HepG2 (cell line): ENCODE data around the gene GSTM4. TPM values are rescaled to one million over a fixed set of nuclear protein-coding genes. Genes with fewer than 3 reads are reported as not detected.
A peak's percentile ranks its signal among the peaks of the same experiment; 100 is the strongest.

Source experiments
- AGO2 ChIP-seq: fragments of 200-400 bp; formaldehyde crosslinking; optimal IDR thresholded peaks from 2 replicates; pipeline ENCODE3; 2017; ENCODE audit warnings: mild to moderate bottlenecking, low read depth, low read length, moderate library complexity
- ESRRA ChIP-seq: sonication (generic); formaldehyde crosslinking; IDR thresholded peaks from 2 replicates; pipeline ENCODE4 v1.5.1; 2020; ENCODE audit warnings: mild to moderate bottlenecking, low read depth, missing genetic modification reagents
- JUNB ChIP-seq: sonication (generic); formaldehyde crosslinking; IDR thresholded peaks from 2 replicates; pipeline ENCODE4 v1.8.0; 2022; ENCODE audit warnings: missing genetic modification reagents, mild to moderate bottlenecking, borderline replicate concordance
- KLF15 ChIP-seq: sonication (generic); formaldehyde crosslinking; IDR thresholded peaks from 2 replicates; pipeline ENCODE4 v1.8.1; 2023; ENCODE audit warnings: borderline replicate concordance, mild to moderate bottlenecking, inconsistent platforms, missing genetic modification reagents, mixed read lengths
- MAF1 ChIP-seq: sonication (generic); formaldehyde crosslinking; IDR thresholded peaks from 2 replicates; pipeline ENCODE4 v1.5.0; 2020; ENCODE audit warnings: missing genetic modification reagents, borderline replicate concordance
- MIER3 ChIP-seq: IDR thresholded peaks from 2 replicates; pipeline ENCODE4 v1.6.1; 2016; ENCODE audit warnings: missing compliant biosample characterization, borderline replicate concordance
- SALL1 ChIP-seq: sonication (generic); formaldehyde crosslinking; IDR thresholded peaks from 2 replicates; pipeline ENCODE4 v1.8.0; 2022; ENCODE audit warnings: mild to moderate bottlenecking, missing genetic modification reagents
- SALL2 ChIP-seq: sonication (generic); formaldehyde crosslinking; IDR thresholded peaks from 2 replicates; pipeline ENCODE4 v1.8.1; 2023; ENCODE audit warnings: mild to moderate bottlenecking, missing genetic modification reagents, inconsistent platforms
- TARDBP ChIP-seq: sonication (generic); formaldehyde crosslinking; IDR thresholded peaks from 2 replicates; pipeline ENCODE4 v1.8.0; 2022; ENCODE audit warnings: mild to moderate bottlenecking, missing genetic modification reagents
- polyA plus RNA-seq, 8 experiments: library from polyadenylated mRNA; depleted of rRNA in 3 of 8; stranded (reverse) in 7 of 8; unstranded in 1 of 8; fragments of >200 nt; fragmentation: Illumina TruSeq in 4 of 8; extraction: Trizol in 4 of 8; gene quantifications; 2 replicates each; pipeline versions ENCODE4 v1.2.1 to v1.2.3, GENCODE V29; 2011 to 2016; ENCODE audit warnings: low read depth in 4 of 8, missing spikeins in 1 of 8, mixed read lengths in 1 of 8; ENCODE audit not compliant: insufficient read depth in 1 of 8
- total RNA-seq, 5 experiments: library from RNA; depleted of rRNA; stranded (reverse); fragments of >200 nt; fragmentation: Illumina TruSeq; extraction: Trizol; gene quantifications; 2 replicates each; pipeline ENCODE4 v1.2.3, GENCODE V29; 2016; ENCODE audit warnings: low read depth in 1 of 5
- TF ChIP-seq, protein P1 (sequence below): sonication (generic); formaldehyde crosslinking; IDR thresholded peaks from 2 replicates; pipeline ENCODE4 v1.4.0; 2020; ENCODE audit warnings: missing genetic modification reagents
- TF ChIP-seq, protein P2 (sequence below): sonication (generic); formaldehyde crosslinking; IDR thresholded peaks from 2 replicates; pipeline ENCODE4 v1.4.0; 2020; ENCODE audit warnings: missing genetic modification reagents
- TF ChIP-seq, protein P3 (sequence below): sonication (generic); formaldehyde crosslinking; IDR thresholded peaks from 2 replicates; pipeline ENCODE4 v1.8.0; 2022; ENCODE audit warnings: mild to moderate bottlenecking, missing genetic modification reagents, borderline replicate concordance
- TF ChIP-seq, protein P4 (sequence below): IDR thresholded peaks from 2 replicates; pipeline ENCODE4 v1.6.1; 2016; ENCODE audit warnings: control low read depth
- TF ChIP-seq, protein P5 (sequence below), 2 experiments: sonication (generic) in 1 of 2; formaldehyde crosslinking in 1 of 2; IDR thresholded peaks; 2 replicates each; pipeline versions ENCODE4 v1.6.1 to v1.9.0; 2014 to 2022; ENCODE audit warnings: antibody characterized with exemption in 1 of 2, borderline replicate concordance in 1 of 2, inconsistent platforms in 1 of 2, low read depth in 1 of 2, missing genetic modification reagents in 1 of 2

Gene GSTM4
- total and polyA plus RNA-seq, 2 of the 13 experiments (the other 11 are each of a cell fraction or from before 2014, with no cell fraction given), result 25.3 to 40.8 TPM

DNA sequence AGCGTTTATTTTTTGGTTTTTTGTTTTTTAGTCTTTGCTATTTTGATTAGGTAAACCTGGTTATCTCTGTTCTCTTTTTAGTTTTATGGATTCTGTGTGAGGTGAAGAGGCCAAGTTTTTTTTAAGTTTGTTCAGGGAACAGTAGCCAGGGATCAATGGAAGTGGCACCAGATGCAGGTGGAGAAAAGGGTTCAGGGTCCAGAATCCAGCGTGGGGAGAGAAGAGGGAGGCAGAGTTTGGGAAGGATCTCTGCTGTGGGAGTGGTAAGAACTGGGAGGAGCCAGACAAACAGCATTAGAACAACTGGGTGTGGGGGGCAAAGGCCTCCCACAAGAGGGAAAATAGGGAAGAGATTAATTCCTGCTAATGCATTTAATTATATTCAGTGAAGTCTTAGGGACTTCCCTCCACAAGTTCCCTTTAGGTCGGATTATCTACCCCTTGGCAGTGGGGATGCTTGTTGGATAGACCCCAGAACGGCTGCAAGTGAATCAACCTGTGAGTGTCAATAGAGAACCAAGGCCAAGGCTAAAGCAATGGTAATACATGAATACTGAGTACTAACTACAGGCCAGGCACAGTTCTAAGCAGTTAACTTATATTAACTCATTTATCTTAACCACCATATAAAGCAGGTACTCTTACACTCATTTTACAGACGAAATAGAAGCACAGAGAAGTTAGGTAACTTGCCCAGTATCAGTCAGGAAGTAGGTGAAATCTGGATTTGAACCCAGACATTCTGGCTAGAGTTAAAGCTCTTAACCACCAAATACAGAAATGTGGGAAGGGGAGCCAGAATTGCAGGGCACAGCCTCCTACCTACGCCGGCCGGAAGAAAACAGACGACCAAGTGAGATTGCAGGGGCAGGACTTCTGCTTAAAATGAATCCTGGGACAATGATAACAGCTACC, 37.0 kb upstream of the GSTM4 start (continued):
- TF ChIP-seq, protein P1, sequence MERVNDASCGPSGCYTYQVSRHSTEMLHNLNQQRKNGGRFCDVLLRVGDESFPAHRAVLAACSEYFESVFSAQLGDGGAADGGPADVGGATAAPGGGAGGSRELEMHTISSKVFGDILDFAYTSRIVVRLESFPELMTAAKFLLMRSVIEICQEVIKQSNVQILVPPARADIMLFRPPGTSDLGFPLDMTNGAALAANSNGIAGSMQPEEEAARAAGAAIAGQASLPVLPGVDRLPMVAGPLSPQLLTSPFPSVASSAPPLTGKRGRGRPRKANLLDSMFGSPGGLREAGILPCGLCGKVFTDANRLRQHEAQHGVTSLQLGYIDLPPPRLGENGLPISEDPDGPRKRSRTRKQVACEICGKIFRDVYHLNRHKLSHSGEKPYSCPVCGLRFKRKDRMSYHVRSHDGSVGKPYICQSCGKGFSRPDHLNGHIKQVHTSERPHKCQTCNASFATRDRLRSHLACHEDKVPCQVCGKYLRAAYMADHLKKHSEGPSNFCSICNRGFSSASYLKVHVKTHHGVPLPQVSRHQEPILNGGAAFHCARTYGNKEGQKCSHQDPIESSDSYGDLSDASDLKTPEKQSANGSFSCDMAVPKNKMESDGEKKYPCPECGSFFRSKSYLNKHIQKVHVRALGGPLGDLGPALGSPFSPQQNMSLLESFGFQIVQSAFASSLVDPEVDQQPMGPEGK (CRISPR knock-in tag), result peak; percentile 19; the same call in 1 of the 2 replicates
- TF ChIP-seq KLF15 (CRISPR knock-in tag) (no peak), ESRRA (0 out of 2 replicates have a peak, but pooled peaks have one; percentile 0), SALL1 (CRISPR knock-in tag) (peak; percentile 86), MAF1 (CRISPR knock-in tag) (no peak), AGO2 (no peak), SALL2 (CRISPR knock-in tag) (no peak), JUNB (CRISPR knock-in tag) (0 out of 2 replicates have a peak, but pooled peaks have one; percentile 27), MIER3 (CRISPR knock-in tag) (no peak), TARDBP (CRISPR knock-in tag) (peak; percentile 67)
- TF ChIP-seq, protein P2, sequence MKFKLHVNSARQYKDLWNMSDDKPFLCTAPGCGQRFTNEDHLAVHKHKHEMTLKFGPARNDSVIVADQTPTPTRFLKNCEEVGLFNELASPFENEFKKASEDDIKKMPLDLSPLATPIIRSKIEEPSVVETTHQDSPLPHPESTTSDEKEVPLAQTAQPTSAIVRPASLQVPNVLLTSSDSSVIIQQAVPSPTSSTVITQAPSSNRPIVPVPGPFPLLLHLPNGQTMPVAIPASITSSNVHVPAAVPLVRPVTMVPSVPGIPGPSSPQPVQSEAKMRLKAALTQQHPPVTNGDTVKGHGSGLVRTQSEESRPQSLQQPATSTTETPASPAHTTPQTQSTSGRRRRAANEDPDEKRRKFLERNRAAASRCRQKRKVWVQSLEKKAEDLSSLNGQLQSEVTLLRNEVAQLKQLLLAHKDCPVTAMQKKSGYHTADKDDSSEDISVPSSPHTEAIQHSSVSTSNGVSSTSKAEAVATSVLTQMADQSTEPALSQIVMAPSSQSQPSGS (CRISPR knock-in tag), result peak; percentile 17; the same call in 1 of the 2 replicates
- TF ChIP-seq, protein P3, sequence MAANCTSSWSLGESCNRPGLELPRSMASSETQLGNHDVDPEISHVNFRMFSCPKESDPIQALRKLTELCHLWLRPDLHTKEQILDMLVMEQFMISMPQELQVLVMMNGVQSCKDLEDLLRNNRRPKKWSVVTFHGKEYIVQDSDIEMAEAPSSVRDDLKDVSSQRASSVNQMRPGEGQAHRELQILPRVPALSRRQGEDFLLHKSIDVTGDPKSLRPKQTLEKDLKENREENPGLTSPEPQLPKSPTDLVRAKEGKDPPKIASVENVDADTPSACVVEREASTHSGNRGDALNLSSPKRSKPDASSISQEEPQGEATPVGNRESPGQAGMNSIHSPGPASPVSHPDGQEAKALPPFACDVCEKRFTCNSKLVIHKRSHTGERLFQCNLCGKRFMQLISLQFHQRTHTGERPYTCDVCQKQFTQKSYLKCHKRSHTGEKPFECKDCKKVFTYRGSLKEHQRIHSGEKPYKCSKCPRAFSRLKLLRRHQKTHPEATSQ (CRISPR knock-in tag), result no peak
- TF ChIP-seq, protein P4, sequence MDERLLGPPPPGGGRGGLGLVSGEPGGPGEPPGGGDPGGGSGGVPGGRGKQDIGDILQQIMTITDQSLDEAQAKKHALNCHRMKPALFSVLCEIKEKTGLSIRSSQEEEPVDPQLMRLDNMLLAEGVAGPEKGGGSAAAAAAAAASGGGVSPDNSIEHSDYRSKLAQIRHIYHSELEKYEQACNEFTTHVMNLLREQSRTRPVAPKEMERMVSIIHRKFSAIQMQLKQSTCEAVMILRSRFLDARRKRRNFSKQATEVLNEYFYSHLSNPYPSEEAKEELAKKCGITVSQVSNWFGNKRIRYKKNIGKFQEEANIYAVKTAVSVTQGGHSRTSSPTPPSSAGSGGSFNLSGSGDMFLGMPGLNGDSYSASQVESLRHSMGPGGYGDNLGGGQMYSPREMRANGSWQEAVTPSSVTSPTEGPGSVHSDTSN (CRISPR knock-in tag), result no peak
- TF ChIP-seq, protein P5, sequence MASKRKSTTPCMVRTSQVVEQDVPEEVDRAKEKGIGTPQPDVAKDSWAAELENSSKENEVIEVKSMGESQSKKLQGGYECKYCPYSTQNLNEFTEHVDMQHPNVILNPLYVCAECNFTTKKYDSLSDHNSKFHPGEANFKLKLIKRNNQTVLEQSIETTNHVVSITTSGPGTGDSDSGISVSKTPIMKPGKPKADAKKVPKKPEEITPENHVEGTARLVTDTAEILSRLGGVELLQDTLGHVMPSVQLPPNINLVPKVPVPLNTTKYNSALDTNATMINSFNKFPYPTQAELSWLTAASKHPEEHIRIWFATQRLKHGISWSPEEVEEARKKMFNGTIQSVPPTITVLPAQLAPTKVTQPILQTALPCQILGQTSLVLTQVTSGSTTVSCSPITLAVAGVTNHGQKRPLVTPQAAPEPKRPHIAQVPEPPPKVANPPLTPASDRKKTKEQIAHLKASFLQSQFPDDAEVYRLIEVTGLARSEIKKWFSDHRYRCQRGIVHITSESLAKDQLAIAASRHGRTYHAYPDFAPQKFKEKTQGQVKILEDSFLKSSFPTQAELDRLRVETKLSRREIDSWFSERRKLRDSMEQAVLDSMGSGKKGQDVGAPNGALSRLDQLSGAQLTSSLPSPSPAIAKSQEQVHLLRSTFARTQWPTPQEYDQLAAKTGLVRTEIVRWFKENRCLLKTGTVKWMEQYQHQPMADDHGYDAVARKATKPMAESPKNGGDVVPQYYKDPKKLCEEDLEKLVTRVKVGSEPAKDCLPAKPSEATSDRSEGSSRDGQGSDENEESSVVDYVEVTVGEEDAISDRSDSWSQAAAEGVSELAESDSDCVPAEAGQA (IDR thresholded peaks at IDR 0.05; ENCODE audit: low read depth), result no peak
- TF ChIP-seq, protein P5 (CRISPR knock-in tag; IDR thresholded peaks at IDR 0.05; ENCODE audit: borderline replicate concordance), result no peak
